Measurements from ENCODE around the gene SDF2L1.

DNA sequence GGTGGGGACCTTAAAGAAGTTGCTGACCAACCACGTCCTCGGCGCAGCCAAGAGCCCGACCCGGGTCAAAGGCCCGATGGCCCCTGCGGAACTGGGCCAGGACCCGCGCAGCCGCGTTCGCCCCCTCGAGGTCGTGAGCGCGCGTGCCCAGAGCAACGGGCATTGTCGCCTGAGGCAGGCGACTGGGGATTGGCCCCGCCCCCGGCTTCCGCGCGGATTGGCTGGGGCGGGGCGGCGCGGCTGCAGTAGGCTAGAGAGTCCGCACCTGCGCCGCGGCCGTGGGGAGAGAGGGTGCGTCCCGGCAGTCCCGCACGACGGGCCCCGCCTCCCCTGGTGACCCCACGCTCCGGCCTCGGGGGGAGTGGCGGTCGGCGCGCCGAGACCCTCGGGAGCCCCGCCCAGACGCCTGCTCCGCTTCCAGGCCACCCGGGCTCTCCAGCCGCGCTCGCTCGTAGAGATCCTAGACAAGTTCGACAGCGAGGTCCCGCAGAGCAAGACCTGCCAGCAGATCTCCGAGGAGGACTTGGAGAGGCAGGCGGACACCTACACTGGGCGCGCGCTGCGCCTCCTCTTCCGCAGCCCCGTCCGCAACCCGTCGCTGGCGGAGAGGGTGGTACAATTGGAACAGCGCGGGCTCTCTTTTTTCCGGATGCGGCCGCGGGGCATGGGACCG, 15.4 kb downstream of the SDF2L1 start:
- TF ChIP-seq FOXA1 (IDR thresholded peaks at IDR 0.05) (no peak), BHLHE40 (IDR thresholded peaks at IDR 0.05; ENCODE audit: borderline replicate concordance) (no peak), SP1 (IDR thresholded peaks at IDR 0.05) (no peak), ELF4 (IDR thresholded peaks at IDR 0.05) (no peak), ZNF384 (IDR thresholded peaks at IDR 0.05) (no peak), ARNT (IDR thresholded peaks at IDR 0.05) (no peak), FOXM1 (IDR thresholded peaks at IDR 0.05; ENCODE audit: borderline replicate concordance) (no peak), NFRKB (IDR thresholded peaks at IDR 0.05) (no peak), CTBP1 (IDR thresholded peaks at IDR 0.05; ENCODE audit: borderline replicate concordance) (no peak), FOXK2 (IDR thresholded peaks at IDR 0.05) (no peak)
- TF ChIP-seq, protein P1, sequence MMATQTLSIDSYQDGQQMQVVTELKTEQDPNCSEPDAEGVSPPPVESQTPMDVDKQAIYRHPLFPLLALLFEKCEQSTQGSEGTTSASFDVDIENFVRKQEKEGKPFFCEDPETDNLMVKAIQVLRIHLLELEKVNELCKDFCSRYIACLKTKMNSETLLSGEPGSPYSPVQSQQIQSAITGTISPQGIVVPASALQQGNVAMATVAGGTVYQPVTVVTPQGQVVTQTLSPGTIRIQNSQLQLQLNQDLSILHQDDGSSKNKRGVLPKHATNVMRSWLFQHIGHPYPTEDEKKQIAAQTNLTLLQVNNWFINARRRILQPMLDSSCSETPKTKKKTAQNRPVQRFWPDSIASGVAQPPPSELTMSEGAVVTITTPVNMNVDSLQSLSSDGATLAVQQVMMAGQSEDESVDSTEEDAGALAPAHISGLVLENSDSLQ (IDR thresholded peaks at IDR 0.05): no peak
